ENCODE results near the gene SPSB2.
"Not testable (repeated sequence)": the region's sequence is repeated elsewhere in the genome, so short reads cannot be mapped to it uniquely, and the experiment has no call there.

SPSB2 gene, protein sequence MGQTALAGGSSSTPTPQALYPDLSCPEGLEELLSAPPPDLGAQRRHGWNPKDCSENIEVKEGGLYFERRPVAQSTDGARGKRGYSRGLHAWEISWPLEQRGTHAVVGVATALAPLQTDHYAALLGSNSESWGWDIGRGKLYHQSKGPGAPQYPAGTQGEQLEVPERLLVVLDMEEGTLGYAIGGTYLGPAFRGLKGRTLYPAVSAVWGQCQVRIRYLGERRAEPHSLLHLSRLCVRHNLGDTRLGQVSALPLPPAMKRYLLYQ

DNA sequence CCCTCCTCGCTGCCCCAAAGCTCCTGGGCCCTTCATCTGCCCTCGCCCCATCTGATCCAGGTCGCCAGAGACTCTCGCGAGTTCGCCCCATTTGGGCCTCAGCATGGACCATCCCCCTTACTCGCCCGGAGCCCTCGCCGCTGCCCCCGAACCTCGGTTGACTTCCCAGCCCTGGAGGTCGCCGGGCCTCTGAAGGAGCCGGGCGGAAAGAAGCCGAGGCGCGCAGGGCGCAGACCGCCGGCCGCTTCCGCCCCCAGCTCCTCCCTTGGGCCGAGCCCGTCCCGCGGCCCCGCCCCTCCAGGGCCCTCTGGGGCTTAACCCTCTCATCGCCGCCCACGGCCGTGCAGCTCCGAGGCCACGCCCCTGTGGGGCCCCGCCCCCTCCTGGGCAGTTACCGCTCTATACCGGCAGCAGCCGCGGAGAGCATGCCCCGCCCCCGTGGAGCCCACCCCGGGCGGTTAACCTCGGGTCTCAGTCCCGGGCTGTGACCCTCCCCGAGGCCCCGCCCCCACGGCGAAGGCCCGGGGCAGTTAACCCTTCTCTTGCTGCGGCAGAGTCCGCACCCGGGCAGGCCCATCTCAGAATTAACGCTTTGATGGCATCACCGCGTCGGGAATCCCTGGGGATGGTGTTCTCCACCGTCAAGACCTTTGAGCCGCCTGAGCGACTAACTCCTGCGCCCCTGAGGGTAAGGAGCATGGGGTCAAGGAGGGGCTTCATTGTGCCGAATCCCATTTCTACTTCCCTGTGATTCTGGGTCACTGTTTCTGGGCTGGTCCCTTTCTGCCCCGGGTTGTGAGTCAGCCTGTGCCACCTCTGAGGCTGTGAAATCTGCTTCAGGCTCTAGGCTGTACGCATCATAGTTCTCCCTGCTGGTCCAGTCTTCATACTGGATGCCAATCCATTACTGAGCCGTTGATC, at the start of gene SPSB2:
Gene SPSB2, minus strand, starts transcription at position 210 of the 921 bp plus-strand sequence. CDS start 402 bp downstream, outside the sequence.
- peak; percentile 98 for DNase-seq (ENCODE audit: low spot score)

DNA sequence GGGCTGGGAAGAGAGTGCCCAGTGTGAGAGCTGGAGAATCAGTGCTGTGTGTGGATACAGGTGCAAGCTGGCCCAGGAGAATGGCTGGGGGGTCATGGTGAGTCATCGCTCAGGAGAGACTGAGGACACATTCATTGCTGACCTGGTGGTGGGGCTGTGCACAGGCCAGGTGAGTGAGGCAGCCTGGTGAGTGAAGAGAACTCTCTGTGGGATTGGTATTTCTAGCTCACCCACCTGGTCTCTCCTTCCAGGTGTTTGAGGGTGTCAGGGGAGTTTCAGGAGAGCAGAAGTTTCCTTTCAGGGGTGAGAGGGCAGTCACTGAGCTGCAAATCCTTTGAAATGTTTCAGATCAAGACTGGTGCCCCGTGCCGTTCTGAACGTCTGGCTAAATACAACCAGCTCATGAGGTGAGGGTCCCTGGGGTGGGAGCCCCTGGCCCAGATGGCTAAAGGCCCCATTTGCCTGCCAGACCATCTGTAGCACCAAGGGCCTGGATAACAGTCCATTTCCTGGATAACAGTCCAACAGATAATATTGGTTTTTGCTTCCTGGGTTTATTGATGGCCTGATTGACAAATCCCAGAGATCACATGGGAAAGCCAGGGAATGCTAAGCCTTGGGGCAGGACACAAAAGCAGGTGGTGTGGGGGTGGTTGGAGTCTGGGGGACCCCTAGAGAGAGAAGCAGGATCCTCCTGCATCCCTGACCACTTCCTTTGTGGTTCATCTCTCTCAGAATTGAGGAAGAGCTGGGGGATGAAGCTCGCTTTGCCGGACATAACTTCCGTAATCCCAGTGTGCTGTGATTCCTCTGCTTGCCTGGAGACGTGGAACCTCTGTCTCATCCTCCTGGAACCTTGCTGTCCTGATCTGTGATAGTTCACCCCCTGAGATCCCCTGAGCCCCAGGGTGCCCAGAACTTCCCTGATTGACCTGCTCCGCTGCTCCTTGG, 49.2 kb upstream of the SPSB2 start:
- DNase-seq (ENCODE audit: low spot score): no peak

DNA sequence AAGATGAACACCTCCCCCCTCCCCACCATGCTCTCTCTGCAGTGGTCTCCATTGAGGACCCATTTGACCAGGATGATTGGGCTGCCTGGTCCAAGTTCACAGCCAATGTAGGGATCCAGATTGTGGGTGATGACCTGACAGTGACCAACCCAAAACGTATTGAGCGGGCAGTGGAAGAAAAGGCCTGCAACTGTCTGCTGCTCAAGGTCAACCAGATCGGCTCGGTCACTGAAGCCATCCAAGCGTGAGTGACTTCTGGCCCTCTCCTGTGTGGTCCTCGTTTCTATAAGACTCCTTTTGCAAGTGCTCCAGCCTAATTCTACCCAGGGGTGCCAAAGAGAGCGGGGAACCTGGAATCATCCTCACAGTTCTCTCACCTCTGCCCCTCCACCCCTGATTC, 48.4 kb upstream of the SPSB2 start:
- DNase-seq (ENCODE audit: low spot score): no peak

DNA sequence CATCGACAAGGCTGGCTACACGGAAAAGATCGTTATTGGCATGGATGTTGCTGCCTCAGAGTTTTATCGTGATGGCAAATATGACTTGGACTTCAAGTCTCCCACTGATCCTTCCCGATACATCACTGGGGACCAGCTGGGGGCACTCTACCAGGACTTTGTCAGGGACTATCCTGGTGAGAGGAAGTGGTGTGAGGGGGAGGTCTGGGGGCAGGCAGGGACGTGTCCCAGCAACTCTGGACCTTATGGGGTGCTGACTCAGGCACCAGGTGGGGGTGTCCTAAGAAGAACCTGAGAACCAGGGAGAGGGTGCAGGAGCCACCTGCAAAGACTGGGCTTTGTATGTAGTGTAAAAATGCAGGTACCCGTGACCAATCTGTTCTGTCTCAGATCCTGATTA, 46.5 kb upstream of the SPSB2 start:
- no peak for DNase-seq (ENCODE audit: low spot score)

DNA sequence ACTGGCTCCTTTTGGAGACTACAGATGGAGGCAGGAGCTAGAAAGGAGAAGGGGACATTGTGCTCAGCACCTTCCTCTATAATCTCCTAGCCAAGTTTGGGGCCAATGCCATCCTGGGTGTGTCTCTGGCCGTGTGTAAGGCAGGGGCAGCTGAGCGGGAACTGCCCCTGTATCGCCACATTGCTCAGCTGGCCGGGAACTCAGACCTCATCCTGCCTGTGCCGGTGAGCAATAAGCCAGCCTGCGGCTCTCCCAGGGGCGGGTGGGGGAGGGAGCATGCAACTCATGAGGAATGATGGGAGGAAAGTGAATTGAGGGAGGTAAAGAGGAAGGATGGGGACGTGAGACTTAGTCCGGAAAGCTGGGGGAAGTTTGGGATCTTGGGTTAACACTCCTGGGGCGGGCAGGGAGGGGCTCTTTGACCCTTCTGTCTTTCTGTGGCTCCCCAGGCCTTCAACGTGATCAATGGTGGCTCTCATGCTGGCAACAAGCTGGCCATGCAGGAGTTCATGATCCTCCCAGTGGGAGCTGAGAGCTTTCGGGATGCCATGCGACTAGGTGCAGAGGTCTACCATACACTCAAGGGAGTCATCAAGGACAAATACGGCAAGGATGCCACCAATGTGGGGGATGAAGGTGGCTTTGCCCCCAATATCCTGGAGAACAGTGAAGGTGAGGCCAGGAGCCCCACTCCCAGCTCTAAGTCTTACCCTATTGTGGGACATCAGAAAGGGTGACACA, 44.6 kb upstream of the SPSB2 start:
- no peak for DNase-seq (ENCODE audit: low spot score)

DNA sequence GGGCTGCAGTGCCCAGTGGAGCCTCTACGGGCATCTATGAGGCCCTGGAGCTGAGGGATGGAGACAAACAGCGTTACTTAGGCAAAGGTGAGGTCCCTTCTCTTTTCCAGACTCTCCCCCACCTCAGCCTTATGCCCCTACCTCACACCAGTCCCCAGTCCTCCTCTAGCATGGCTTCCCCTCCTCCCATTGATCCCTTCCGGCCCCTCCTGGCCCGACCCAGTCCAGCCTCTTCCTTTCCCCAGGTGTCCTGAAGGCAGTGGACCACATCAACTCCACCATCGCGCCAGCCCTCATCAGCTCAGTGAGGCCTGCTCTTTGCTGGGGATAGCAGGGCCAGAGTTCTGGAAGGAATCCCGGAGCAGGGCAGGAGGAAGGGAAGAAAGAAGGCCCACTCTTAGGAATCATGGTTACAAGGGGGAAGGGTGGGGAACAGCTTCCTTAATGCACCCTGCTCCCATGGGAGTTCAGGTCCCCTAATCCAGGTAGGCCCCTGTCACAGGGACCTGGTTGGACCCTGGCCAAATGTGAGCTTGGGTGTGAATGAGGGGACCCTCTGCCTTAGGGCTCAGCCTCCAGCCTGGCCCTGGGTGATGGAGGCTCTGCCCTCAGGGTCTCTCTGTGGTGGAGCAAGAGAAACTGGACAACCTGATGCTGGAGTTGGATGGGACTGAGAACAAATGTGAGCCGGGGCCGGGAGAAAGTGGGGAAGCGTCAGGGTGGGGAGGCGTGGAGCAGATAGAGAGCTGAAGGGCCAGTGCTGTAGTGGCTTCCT, 43.5 kb upstream of the SPSB2 start:
- DNase-seq (ENCODE audit: low spot score): no peak

DNA sequence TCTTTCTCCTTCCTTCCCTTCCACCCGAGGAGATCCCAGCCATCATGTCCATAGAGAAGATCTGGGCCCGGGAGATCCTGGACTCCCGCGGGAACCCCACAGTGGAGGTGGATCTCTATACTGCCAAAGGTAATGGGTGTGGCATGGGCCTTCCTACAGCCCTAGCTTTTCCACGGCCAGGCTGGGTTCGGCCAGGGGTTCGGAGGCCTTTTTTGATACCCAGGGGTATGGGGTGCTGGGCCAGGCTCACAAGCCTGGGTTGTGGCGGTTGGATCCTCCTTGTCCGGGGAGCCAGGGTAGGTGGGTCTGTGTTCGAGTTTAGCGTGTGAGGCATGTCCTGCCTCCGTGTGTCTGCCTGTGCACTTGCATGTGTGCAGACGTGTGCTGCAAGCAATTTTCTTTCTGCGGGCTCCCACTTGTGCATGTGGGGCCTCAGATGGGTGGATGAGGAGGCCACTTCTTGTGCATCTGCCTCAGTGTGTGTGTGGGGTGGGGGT, 42.7 kb upstream of the SPSB2 start:
- DNase-seq (ENCODE audit: low spot score): no peak

DNA sequence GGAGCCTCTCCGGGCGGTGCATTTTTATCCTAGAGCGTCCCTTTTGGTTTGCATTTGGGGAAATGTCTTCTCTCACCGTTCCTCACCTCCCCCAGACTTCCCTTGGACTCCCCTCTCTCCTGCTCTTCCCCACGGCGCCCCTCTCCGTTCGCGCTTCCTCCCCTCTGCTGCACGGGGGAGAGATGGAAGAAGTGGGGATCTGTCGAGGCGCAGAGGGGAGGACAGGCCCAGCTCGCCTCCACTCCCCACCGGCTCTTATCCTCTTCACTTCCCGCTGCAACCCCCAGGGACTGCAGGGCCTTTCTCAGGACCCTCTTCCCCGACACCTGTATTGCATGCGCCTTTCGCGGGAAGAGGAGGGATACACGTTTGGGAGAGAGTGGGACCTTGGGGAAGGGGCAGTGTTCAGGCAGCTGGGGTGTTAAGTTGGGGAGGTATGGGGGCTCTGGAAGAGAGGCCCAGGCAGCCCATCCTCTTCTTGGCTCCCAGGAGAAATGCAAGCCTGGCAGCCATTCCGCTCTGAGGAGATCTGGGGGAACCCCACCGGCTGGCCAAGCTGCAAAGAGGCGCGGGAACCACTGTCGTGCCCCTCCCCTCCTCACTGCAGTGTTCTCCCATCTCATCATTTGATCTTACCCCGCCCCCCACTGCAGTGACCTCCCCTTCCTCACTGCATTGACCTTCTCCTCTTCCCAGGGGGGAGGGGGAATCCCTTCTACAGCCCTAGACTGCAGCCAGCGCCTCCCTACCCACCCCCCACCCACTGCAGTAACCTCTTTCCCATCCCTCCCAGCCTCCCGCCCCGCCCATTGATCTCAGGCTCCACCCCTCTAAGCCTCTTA, 42.1 kb upstream of the SPSB2 start:
- no peak for DNase-seq (ENCODE audit: low spot score)

DNA sequence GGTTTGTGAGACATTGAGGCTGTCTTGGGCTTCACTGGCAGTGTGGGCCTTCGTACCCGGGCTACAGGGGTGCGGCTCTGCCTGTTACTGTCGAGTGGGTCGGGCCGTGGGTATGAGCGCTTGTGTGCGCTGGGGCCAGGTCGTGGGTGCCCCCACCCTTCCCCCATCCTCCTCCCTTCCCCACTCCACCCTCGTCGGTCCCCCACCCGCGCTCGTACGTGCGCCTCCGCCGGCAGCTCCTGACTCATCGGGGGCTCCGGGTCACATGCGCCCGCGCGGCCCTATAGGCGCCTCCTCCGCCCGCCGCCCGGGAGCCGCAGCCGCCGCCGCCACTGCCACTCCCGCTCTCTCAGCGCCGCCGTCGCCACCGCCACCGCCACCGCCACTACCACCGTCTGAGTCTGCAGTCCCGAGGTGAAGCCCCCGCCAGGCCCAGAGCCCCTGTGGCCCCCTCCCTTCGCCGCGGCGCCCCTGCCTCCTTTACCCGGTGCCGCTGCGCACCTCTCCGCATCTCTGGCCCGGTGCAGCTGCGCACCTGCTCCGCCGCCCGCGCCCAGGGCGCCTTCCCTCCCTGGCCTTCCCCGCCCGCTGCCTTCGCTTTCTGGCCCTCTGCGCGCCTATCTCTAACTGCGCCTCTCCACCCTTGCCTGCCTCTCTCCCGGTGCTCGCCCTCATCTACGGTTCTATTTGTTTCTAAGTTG, 41.3 kb upstream of the SPSB2 start, which contains the start of gene ENO2:
Gene ENO2, plus strand, starts transcription at position 335 of the 701 bp plus-strand sequence. CDS start 1,253 bp downstream, outside the sequence.
- DNase-seq (ENCODE audit: low spot score): no peak

DNA sequence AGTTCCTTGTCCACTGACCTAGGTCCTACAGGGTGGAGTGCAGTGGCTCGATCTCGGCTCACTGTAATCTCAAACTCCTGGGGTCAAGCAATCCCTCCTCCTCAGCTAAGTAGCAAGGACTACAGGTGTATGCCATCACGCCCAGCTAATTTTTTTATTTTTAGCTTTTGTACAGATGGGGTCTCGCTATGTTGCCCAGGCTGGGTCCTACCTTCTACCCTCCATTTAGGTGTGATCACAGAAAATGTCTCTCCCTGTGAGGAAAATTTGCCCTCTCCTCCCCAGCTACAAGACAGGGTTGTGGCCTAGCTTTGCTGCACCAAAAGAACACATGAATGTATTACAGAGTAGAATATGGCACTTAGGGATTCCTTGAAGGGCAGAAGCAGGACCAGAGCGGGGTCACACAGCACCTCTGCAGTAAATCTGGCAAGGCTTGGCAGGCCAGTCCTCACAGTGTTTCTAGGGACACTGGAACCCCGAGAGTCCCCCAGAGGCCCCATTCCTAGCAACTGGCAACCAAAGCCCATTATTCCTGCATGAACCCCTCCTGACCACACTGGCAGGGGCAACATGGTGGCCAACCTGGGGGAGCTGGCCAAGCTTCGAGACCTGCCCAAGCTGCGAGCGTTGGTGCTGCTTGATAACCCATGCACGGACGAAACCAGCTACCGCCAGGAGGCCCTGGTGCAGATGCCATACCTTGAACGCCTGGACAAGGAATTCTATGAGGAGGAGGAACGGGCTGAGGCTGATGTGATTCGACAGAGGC, 39.2 kb upstream of the SPSB2 start:
- no peak for DNase-seq (ENCODE audit: low spot score)

DNA sequence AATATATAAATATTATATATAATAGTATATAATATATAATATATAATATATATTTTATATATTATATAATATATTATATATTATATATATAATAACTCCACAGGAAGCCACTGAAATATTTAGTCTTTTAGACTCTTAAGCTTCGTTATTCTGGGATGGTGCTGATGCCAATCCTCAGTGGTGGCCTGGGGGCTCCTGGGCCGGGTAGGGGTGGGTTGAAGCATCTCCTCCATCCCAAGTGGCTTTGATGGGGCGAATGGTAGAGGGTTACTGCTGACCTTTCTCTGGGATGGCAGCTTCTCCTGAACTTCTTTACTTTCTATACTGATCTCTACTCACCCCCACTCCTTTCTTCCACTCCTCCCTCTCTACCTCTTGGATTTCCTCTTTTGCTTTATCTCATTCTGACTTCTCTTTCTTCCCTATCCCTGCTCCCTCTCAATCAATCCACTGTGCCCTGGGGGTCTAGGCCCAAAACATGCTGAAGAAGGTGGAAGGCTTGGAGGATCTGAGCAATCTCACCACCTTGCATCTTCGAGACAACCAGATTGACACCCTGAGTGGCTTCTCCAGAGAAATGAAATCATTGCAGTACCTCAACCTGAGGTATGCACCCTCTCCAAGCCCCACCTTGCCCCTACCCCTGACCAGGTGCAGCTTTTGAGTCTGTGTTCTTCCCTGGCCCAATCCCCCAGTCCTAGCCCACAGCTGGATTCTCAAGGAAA, 36.5 kb upstream of the SPSB2 start:
- DNase-seq (ENCODE audit: low spot score): no peak

DNA sequence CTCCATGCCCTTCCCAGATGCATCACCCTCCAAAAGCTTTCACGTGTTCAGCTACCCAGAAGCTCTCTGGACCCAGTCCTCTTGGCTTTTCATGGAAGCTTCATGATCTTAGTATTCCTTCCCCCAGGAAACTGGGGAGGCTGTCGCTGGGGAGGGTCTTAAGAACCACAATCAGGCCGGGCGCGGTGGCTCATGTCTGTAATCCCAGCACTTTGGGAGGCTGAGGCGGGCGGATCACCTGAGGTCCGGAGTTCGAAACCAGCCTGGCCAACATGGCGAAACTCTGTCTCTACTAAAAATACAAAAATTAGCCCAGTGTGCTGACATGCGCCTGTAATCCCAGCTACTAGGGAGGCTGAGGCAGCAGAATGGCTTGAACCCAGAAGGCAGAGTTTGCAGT, 35.0 kb upstream of the SPSB2 start:
- not testable (repeated sequence) for DNase-seq (ENCODE audit: low spot score)

DNA sequence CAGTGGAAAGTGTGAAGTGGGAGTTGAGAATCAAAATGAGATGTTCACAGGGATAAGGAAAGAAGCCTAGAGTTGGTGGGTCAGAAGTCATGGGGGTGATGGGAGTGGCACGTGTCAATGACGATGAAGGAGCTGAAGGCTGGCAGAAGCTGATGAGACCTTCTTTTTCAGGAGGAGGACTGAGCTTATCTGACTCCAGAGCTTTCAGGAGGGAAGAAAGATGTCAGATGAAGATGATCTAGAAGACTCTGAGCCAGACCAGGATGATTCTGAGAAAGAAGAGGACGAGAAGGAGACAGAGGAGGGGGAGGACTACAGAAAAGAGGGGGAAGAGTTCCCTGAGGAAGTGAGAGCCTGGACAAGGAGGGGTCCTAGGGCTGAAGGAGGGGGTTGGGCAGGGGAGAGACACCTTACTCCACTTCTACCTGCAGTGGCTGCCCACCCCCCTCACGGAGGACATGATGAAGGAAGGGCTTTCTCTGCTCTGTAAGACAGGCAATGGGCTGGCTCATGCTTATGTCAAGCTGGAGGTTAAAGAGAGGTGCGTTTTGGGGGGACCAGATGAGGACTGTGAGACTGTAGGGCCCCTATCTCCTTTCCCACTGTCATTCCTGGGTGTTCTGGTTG, 32.4 kb upstream of the SPSB2 start:
- DNase-seq (ENCODE audit: low spot score): no peak

DNA sequence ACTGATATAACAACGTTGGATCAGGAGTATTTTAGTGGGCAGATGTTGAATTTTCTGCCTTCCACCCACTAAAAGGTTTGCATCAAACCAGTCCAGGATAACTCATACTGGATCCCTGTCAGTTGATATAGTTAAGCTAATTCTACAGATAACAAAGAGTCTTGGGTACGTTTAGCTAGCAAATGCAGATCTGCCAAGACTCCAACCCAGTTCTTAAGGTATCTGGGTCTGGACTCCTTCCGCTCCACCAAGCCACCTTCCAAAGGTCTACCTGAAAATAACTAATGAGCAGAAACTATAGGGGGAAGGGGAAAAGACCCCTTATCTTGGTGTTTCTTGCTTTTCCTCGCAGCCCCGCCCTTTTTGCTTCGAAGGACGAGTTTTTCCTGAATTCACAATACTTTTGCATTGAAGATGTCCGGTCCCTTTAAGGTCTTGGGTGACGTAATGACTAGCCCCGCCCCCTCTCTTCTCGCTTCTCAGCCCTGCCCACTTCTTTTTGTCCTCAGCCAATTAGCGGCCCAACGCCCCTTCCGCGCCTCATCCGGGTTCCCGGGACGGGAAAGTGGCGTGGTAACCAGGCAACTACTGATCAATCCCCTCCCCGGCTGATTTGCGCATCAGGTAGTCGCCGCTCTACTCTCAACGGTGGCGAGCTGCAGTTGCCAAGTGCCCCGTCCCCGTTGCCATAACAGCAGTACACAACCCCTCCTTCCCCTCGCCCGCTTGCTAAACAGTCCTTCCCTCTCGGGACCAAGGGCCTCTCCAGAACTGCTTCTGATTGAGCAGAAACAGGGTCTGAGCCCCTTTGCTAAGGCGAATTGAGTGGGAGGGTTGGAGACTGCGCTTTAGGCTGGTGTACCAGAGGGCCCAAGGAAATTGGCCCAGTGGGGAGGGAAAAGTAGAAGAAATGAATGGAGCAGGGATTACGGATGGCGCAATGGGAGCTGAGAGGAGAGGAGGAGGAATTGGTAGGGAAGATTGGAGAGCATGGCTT, 31.5 kb upstream of the SPSB2 start, which contains the start of gene LRRC23:
Gene LRRC23, plus strand, starts transcription at position 543 of the 997 bp plus-strand sequence. CDS start 812 bp downstream, outside the sequence.
- peak; percentile 96 for DNase-seq (ENCODE audit: low spot score)

DNA sequence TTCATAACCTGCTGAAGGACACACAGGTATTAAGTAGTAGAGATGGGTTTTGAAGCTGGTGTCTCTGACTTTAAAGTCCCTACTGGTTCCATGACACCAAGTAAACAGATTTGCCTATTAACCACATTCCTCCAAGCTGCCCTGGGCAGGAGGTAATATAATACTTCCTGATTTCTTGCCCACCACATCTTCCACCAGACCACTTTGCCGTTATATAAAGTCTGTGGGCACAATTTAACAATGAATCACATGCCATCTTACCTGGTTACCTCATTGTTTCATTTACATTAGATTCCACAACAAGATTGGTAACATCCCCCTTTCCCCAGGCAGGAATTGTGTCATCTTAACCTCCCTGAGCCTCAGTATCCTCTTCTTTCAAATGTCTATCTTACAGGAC, 30.6 kb upstream of the SPSB2 start:
- DNase-seq (ENCODE audit: low spot score): no peak
